ENCODE measurements around the gene DPEP2NB. TPM values are rescaled to one million over a fixed set of nuclear protein-coding genes. Genes with fewer than 3 reads are reported as not detected.

DPEP2NB gene
- total RNA-seq, 4 donors from 2014 or later = not detected

- no peak for DNase-seq (ENCODE audit: low spot score)
- TF ChIP-seq CTCF (IDR thresholded peaks at IDR 0.05) = no peak
- ATAC-seq (ENCODE audit: low FRiP score) = no peak
These were observed 44.6 kb downstream of the DPEP2NB start for GRCh38 chr16:67971111-67971510.

DNA sequence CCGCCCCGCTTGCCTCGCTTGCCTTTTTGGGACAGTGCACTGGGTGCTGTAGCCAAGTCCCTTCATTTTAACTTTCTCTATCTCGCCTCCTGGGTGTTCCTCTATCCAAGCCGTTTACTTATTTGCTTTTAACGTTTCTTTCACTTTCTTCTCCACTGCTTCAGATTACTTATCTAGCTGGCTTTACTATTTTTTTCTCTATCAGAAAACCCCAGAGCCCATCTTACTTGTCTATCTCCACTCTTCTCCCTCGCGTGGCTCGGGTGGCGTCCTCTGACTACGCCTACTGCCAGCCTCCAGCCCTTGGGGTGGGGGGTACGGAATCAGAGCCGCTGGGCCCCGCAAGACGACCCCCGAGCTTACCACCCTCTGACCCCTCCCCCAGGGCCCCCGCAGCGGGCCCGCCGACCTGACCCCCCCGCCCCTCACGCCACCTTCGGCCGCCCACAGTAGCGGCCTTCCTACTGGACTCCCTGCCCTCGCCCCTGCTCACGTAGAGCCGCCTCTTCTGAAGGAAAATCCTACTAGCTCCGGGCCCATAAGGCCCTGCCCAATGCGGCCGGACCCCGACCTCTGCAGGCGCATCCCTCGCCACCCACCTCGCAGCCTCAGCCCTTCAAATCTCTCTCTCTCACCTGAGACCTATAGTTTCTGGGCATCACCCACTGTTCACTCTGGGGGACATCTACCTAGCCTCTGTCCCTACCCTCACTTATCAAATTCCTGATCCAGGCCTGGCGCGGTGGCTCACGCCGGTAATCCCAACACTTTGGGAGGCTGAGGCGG is 46.3 kb downstream of the DPEP2NB start:
- ATAC-seq (ENCODE audit: low FRiP score) (peak; percentile 19), DNase-seq (ENCODE audit: low spot score) (no peak)
- TF ChIP-seq CTCF (IDR thresholded peaks at IDR 0.05) = no peak

- no peak for TF ChIP-seq CTCF (IDR thresholded peaks at IDR 0.05)
- DNase-seq (ENCODE audit: low spot score) (peak; percentile 54), ATAC-seq (ENCODE audit: low FRiP score) (peak; percentile 94)
These were observed 47.1 kb downstream of the DPEP2NB start, which contains the start of gene SLC12A4 for GRCh38 chr16:67968400-67969253. Gene SLC12A4, minus strand, starts transcription at chr16:67968637. Its CDS starts 84 bp downstream, at chr16:67968553.

- ATAC-seq (ENCODE audit: low FRiP score) = peak; percentile 16
These were observed 47.7 kb downstream of the DPEP2NB start for GRCh38 chr16:67967958-67968399.

GRCh38 chr16:67967183-67967957 is 48.3 kb downstream of the DPEP2NB start:
- ATAC-seq (ENCODE audit: low FRiP score) (no peak), DNase-seq (ENCODE audit: low spot score) (no peak)
- TF ChIP-seq CTCF (IDR thresholded peaks at IDR 0.05) = no peak

More at GRCh38 chr16:67967958-67968399, 47.7 kb downstream of the DPEP2NB start:
- no peak for DNase-seq (ENCODE audit: low spot score)
- no peak for TF ChIP-seq CTCF (IDR thresholded peaks at IDR 0.05)

GRCh38 chr16:67966549-67967182 is 49.0 kb downstream of the DPEP2NB start:
- DNase-seq (ENCODE audit: low spot score) = no peak

More at GRCh38 chr16:67966549-67967182, 49.0 kb downstream of the DPEP2NB start:
- no peak for ATAC-seq (ENCODE audit: low FRiP score)
- no peak for TF ChIP-seq CTCF (IDR thresholded peaks at IDR 0.05)

All from omental fat pad (tissue), 4 donors.